Measurements from ENCODE around the gene STX7. TPM values are rescaled to one million over a fixed set of nuclear protein-coding genes. Genes with fewer than 3 reads are reported as not detected.

The STX7 gene
- total and polyA plus RNA-seq, 11 donors, result 6.7 to 78.8 (median 51.3) TPM

- 67 to 74% (median 70%) methylated on average over 5 of the region's 5 CpGs for WGBS, 4 donors
- peaks cover 0 to 60% (median 34%) of the 10 kb centered on the region in 9 donors for H3K36me3 ChIP-seq
- no peaks in the 10 kb centered on the region for H3K9me3 ChIP-seq
- TF ChIP-seq POLR2A (IDR thresholded peaks at IDR 0.05), result no peak
- TF ChIP-seq, protein P1, sequence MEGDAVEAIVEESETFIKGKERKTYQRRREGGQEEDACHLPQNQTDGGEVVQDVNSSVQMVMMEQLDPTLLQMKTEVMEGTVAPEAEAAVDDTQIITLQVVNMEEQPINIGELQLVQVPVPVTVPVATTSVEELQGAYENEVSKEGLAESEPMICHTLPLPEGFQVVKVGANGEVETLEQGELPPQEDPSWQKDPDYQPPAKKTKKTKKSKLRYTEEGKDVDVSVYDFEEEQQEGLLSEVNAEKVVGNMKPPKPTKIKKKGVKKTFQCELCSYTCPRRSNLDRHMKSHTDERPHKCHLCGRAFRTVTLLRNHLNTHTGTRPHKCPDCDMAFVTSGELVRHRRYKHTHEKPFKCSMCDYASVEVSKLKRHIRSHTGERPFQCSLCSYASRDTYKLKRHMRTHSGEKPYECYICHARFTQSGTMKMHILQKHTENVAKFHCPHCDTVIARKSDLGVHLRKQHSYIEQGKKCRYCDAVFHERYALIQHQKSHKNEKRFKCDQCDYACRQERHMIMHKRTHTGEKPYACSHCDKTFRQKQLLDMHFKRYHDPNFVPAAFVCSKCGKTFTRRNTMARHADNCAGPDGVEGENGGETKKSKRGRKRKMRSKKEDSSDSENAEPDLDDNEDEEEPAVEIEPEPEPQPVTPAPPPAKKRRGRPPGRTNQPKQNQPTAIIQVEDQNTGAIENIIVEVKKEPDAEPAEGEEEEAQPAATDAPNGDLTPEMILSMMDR (IDR thresholded peaks at IDR 0.05), result no peak
- no peak overlapping the region for H3K4me3 ChIP-seq
- H3K27me3 ChIP-seq, result no peaks in the 10 kb centered on the region
- intact Hi-C loops (cut with DNase I), result no loop called here
- DNase-seq, result no peak
- H3K4me1 ChIP-seq, result peaks cover 0 to 69% (median 39%) of the 10 kb centered on the region in 12 donors
- peak in 3 of 4 donors; percentile 36 to 73 (median 68) for ATAC-seq
- H3K27ac ChIP-seq, result peak overlapping the region in 1 of 12 donors; percentile 32
Observed at GRCh38 chr6:132504757-132505156, 8.2 kb downstream of the STX7 start.

DNA sequence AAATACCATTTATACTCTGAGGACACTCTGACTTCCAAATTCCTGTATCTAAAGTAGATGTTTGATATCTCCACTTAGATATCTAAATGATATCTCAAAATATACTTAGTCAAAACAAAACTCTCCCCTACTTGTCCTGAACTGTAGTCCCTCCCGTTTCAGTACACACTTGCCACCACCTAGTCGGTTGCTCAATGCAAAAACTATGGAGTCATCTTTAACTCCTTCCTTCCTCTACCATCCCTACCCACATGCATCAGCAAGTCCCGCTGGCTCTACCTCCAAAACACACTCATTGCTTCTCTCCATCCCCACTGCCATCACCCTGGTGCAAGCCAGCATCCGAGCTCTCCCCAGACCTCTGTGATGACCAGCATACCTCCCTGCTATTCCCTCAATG is 13.2 kb downstream of the STX7 start:
- ATAC-seq (peak in 1 of 4 donors; percentile 22), DNase-seq (no peak)
- Histone ChIP-seq H3K27ac (peak overlapping the region in 1 of 12 donors; percentile 56), H3K4me1 (peaks cover 0 to 67% (median 15%) of the 10 kb centered on the region in 12 donors), H3K9me3 (no peaks in the 10 kb centered on the region), H3K4me3 (no peak overlapping the region), H3K36me3 (peaks cover 0 to 68% (median 58%) of the 10 kb centered on the region in 9 donors), H3K27me3 (no peaks in the 10 kb centered on the region)
- intact Hi-C loops (cut with DNase I), result no loop called here
- no peak for TF ChIP-seq POLR2A (IDR thresholded peaks at IDR 0.05)
- TF ChIP-seq, protein P1 (IDR thresholded peaks at IDR 0.05), result no peak
- 62 to 66% (median 64%) methylated on average over 4 of the region's 4 CpGs for WGBS, 4 donors

- H3K27me3 ChIP-seq, result no peaks in the 10 kb centered on the region
- 84 to 88% (median 86%) methylated on average over 3 of the region's 3 CpGs for WGBS, 4 donors
- ATAC-seq, result no peak
Observed at GRCh38 chr6:132498638-132499037, 14.3 kb downstream of the STX7 start.

DNA sequence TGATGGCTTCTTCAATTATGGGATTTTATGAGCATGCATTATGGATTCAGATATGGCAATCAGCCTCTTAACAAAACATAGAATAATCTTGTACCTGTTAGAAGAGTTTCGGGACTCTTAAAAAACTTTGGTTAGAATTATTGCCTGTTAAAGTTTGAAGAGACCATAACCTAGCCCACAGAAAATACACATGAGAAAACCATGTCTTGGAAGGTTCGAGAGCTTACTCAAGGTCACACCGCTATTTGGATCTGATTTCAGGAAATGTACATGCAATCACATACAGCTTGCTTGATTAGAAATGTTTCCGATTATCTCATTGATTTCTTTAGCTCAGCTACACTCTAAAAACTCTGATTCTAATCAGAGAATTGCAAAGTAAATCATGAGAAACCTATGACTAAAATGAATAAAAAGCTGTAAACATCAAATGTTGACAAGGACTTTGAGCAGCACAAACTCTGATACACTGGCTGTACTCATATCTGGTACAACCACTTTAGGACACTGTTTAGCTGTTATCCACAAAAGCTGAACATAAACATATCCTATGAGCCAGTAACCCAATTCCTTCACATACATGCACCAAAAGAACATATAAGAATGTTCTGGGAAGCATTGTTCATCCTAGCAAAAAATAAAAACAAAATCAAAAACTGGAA is 16.3 kb downstream of the STX7 start:
- no peak for TF ChIP-seq POLR2A (IDR thresholded peaks at IDR 0.05)
- TF ChIP-seq, protein P1 (IDR thresholded peaks at IDR 0.05), result no peak
- ATAC-seq (no peak), DNase-seq (no peak)
- H3K9me3 ChIP-seq, result no peaks in the 10 kb centered on the region
- H3K27me3 ChIP-seq, result no peaks in the 10 kb centered on the region
- WGBS, 4 donors, result 39 to 70% (median 47%) methylated on average over 4 of the region's 4 CpGs
- peaks cover 0 to 50% (median 41%) of the 10 kb centered on the region in 9 donors for H3K36me3 ChIP-seq
- H3K4me3 ChIP-seq, result no peak overlapping the region
- peaks cover 0 to 80% (median 9%) of the 10 kb centered on the region in 12 donors for H3K4me1 ChIP-seq
- H3K27ac ChIP-seq, result peak overlapping the region in 1 of 12 donors; percentile 54
- intact Hi-C loops (cut with DNase I), result no loop called here

More at GRCh38 chr6:132498638-132499037, 14.3 kb downstream of the STX7 start:
- H3K36me3 ChIP-seq, result peaks cover 0 to 68% (median 58%) of the 10 kb centered on the region in 9 donors
- no peaks in the 10 kb centered on the region for H3K9me3 ChIP-seq
- no peak for TF ChIP-seq POLR2A (IDR thresholded peaks at IDR 0.05)
- TF ChIP-seq, protein P1 (IDR thresholded peaks at IDR 0.05), result no peak
- H3K27ac ChIP-seq, result peak overlapping the region in 1 of 12 donors; percentile 56
- intact Hi-C loops (cut with DNase I), result no loop called here
- no peak overlapping the region for H3K4me3 ChIP-seq
- H3K4me1 ChIP-seq, result peaks cover 0 to 64% (median 7%) of the 10 kb centered on the region in 12 donors
- no peak for DNase-seq
